Measurements from ENCODE around the gene ODAM.

GRCh38 chr4:70236125-70236524 lies 40.6 kb downstream of the ODAM start:
- TF ChIP-seq CTCF (IDR thresholded peaks at IDR 0.05) (no peak), POLR2A (IDR thresholded peaks at IDR 0.05) (no peak)

Data from right lobe of liver (tissue), 4 donors.